WTC11 (cell line): ENCODE data around the gene TUSC2. TPM values are rescaled to one million over a fixed set of nuclear protein-coding genes. Genes with fewer than 3 reads are reported as not detected.

ENCODE experiments used
- ATAC-seq: fragments of 200-7000 bp; cut with Tn5 transposase; 2 replicates; pipeline ENCODE4 v1.10.0; 2021; ENCODE audit warnings: mild to moderate bottlenecking, moderate library complexity
- CTCF ChIA-PET: fragments of 300-600 bp; sonication (Branson Sonifier 250); formaldehyde crosslinking; loops from one replicate; lab custom pipeline; 2021; ENCODE audit warnings: antibody characterized with exemption; lab: Charles Lee
- POLR2A ChIA-PET: fragments of 350-600 bp; sonication (Branson Sonifier 250); formaldehyde crosslinking; loops from one replicate; lab custom pipeline; 2021; ENCODE audit warnings: antibody characterized with exemption; lab: Charles Lee
- DNase-seq: peaks from one replicate; pipeline ENCODE4 v3.0.0; 2021; ENCODE audit warnings: low spot score
- H3K27ac Mint-ChIP-seq: 2 replicates; pipeline ENCODE4 v1.8.0; 2021; ENCODE audit warnings: mixed read lengths
- H3K27me3 Mint-ChIP-seq: 2 replicates; pipeline ENCODE4 v1.8.0; 2021; ENCODE audit warnings: low read depth, mild to moderate bottlenecking, moderate library complexity, mixed read lengths
- H3K36me3 Mint-ChIP-seq: 2 replicates; pipeline ENCODE4 v1.8.0; 2021; ENCODE audit warnings: mixed read lengths
- H3K4me1 Mint-ChIP-seq: 2 replicates; pipeline ENCODE4 v1.8.0; 2022; ENCODE audit warnings: mixed read lengths
- H3K4me3 Mint-ChIP-seq: 2 replicates; pipeline ENCODE4 v1.8.0; 2021; ENCODE audit warnings: mild to moderate bottlenecking, moderate library complexity, mixed read lengths
- H3K9me3 Mint-ChIP-seq: 2 replicates; pipeline ENCODE4 v1.8.0; 2021; ENCODE audit warnings: mixed read lengths
- E2F1 ChIP-seq: sonication (generic); formaldehyde crosslinking; IDR thresholded peaks from 2 replicates; pipeline ENCODE4 v1.8.0; 2022; ENCODE audit warnings: mild to moderate bottlenecking, missing genetic modification reagents
- ESRRA ChIP-seq: sonication (generic); formaldehyde crosslinking; IDR thresholded peaks from 2 replicates; pipeline ENCODE4 v1.8.1; 2022; ENCODE audit warnings: mild to moderate bottlenecking, missing genetic modification reagents, borderline replicate concordance
- ETV6 ChIP-seq: sonication (generic); formaldehyde crosslinking; IDR thresholded peaks from 2 replicates; pipeline ENCODE4 v1.8.1; 2022; ENCODE audit warnings: mild to moderate bottlenecking, missing genetic modification reagents
- GTF2I ChIP-seq: fragments of 250-450 bp; sonication (Bioruptor Pico); conservative IDR thresholded peaks from 2 replicates; pipeline ENCODE4 v1.4.0; 2021; ENCODE audit warnings: mild to moderate bottlenecking
- HMGXB4 ChIP-seq: sonication (generic); formaldehyde crosslinking; IDR thresholded peaks from 2 replicates; pipeline ENCODE4 v1.8.1; 2023; ENCODE audit warnings: mild to moderate bottlenecking, moderate library complexity, missing genetic modification reagents
- IRF1 ChIP-seq: sonication (generic); formaldehyde crosslinking; IDR thresholded peaks from 2 replicates; pipeline ENCODE4 v1.8.0; 2023; ENCODE audit warnings: missing genetic modification reagents
- IRF2 ChIP-seq: sonication (generic); formaldehyde crosslinking; IDR thresholded peaks from 2 replicates; pipeline ENCODE4 v1.8.0; 2022; ENCODE audit warnings: low read depth, missing genetic modification reagents, borderline replicate concordance
- JAZF1 ChIP-seq: fragments of 250-450 bp; sonication (Bioruptor Pico); IDR thresholded peaks from 2 replicates; pipeline ENCODE4 v1.9.0; 2021; ENCODE audit warnings: moderate library complexity, mild to moderate bottlenecking, inconsistent platforms
- NFATC4 ChIP-seq: fragments of 250-450 bp; sonication (Bioruptor Pico); IDR thresholded peaks from 2 replicates; pipeline ENCODE4 v1.9.0; 2021; ENCODE audit warnings: mild to moderate bottlenecking
- NFYB ChIP-seq: sonication (generic); formaldehyde crosslinking; conservative IDR thresholded peaks from 2 replicates; pipeline ENCODE4 v1.8.0; 2022; ENCODE audit warnings: low read depth, missing genetic modification reagents
- OVOL2 ChIP-seq: fragments of 250-450 bp; sonication (Bioruptor Pico); IDR thresholded peaks from 2 replicates; pipeline ENCODE4 v1.9.0; 2021; ENCODE audit warnings: mild to moderate bottlenecking, borderline replicate concordance
- PRRX2 ChIP-seq: fragments of 250-450 bp; sonication (Bioruptor Pico); IDR thresholded peaks from 2 replicates; pipeline ENCODE4 v1.8.0; 2021; ENCODE audit warnings: mild to moderate bottlenecking
- SOX15 ChIP-seq: fragments of 250-450 bp; sonication (Bioruptor Pico); IDR thresholded peaks from 2 replicates; pipeline ENCODE4 v1.9.0; 2021; ENCODE audit warnings: mild to moderate bottlenecking
- SP1 ChIP-seq: sonication (generic); formaldehyde crosslinking; conservative IDR thresholded peaks from 2 replicates; pipeline ENCODE4 v1.8.1; 2022; ENCODE audit warnings: missing genetic modification reagents
- TEAD4 ChIP-seq: sonication (generic); formaldehyde crosslinking; IDR thresholded peaks from 2 replicates; pipeline ENCODE4 v1.8.0; 2022; ENCODE audit warnings: mild to moderate bottlenecking, missing genetic modification reagents
- ZNF138 ChIP-seq: sonication (generic); formaldehyde crosslinking; conservative IDR thresholded peaks from 2 replicates; pipeline ENCODE4 v1.8.1; 2022; ENCODE audit warnings: mild to moderate bottlenecking, moderate library complexity, missing genetic modification reagents
- ZNF219 ChIP-seq: sonication (generic); formaldehyde crosslinking; IDR thresholded peaks from 2 replicates; pipeline ENCODE4 v1.8.0; 2023; ENCODE audit warnings: missing genetic modification reagents, mild to moderate bottlenecking, borderline replicate concordance
- ZNF396 ChIP-seq: fragments of 250-450 bp; sonication (Bioruptor Pico); IDR thresholded peaks from 2 replicates; pipeline ENCODE4 v1.8.0; 2021; ENCODE audit warnings: mild to moderate bottlenecking, moderate library complexity, borderline replicate concordance
- ZNF423 ChIP-seq: fragments of 250-450 bp; sonication (Bioruptor Pico); IDR thresholded peaks from 2 replicates; pipeline ENCODE4 v2.1.2; 2022; ENCODE audit warnings: mild to moderate bottlenecking, moderate library complexity
- ZNF425 ChIP-seq: fragments of 250-450 bp; sonication (Bioruptor Pico); conservative IDR thresholded peaks from 2 replicates; pipeline ENCODE4 v1.9.0; 2021; ENCODE audit warnings: mild to moderate bottlenecking
- total RNA-seq: library from RNA; stranded (reverse); gene quantifications from 3 replicates; pipeline ENCODE4 v1.2.3, GENCODE V29; 2021
- TF ChIP-seq, protein P1 (sequence below): fragments of 200-600 bp; IDR thresholded peaks from 2 replicates; pipeline ENCODE4 v1.8.0; 2022; ENCODE audit warnings: antibody characterized with exemption
- TF ChIP-seq, protein P2 (sequence below): sonication (generic); formaldehyde crosslinking; IDR thresholded peaks from 2 replicates; pipeline ENCODE4 v1.8.1; 2022; ENCODE audit warnings: mild to moderate bottlenecking, moderate library complexity, missing genetic modification reagents
- TF ChIP-seq, protein P3 (sequence below): sonication (generic); formaldehyde crosslinking; IDR thresholded peaks from 2 replicates; pipeline ENCODE4 v1.8.1; 2023; ENCODE audit warnings: mild to moderate bottlenecking, missing genetic modification reagents, moderate library complexity
- TF ChIP-seq, protein P4 (sequence below): fragments of 250-450 bp; sonication (Bioruptor Pico); IDR thresholded peaks from 2 replicates; pipeline ENCODE4 v1.8.0; 2021; ENCODE audit warnings: mild to moderate bottlenecking

Gene TUSC2
- total RNA-seq, 1 experiment from 2014 or later, result 41.1 TPM

GRCh38 chr3:50374363-50375257, 46.6 kb upstream of the TUSC2 start (continued):
- TF ChIP-seq HMGXB4 (CRISPR knock-in tag), result no peak
- no peak for TF ChIP-seq ZNF138
- TF ChIP-seq, protein P1, sequence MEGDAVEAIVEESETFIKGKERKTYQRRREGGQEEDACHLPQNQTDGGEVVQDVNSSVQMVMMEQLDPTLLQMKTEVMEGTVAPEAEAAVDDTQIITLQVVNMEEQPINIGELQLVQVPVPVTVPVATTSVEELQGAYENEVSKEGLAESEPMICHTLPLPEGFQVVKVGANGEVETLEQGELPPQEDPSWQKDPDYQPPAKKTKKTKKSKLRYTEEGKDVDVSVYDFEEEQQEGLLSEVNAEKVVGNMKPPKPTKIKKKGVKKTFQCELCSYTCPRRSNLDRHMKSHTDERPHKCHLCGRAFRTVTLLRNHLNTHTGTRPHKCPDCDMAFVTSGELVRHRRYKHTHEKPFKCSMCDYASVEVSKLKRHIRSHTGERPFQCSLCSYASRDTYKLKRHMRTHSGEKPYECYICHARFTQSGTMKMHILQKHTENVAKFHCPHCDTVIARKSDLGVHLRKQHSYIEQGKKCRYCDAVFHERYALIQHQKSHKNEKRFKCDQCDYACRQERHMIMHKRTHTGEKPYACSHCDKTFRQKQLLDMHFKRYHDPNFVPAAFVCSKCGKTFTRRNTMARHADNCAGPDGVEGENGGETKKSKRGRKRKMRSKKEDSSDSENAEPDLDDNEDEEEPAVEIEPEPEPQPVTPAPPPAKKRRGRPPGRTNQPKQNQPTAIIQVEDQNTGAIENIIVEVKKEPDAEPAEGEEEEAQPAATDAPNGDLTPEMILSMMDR, result no peak
- no peak for TF ChIP-seq PRRX2 (CRISPR knock-in tag)
- TF ChIP-seq, protein P2, sequence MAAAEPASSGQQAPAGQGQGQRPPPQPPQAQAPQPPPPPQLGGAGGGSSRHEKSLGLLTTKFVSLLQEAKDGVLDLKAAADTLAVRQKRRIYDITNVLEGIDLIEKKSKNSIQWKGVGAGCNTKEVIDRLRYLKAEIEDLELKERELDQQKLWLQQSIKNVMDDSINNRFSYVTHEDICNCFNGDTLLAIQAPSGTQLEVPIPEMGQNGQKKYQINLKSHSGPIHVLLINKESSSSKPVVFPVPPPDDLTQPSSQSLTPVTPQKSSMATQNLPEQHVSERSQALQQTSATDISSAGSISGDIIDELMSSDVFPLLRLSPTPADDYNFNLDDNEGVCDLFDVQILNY (CRISPR knock-in tag), result no peak
- no peak for TF ChIP-seq JAZF1 (CRISPR knock-in tag)
- TF ChIP-seq IRF1, result no peak
- no peak for TF ChIP-seq IRF2 (CRISPR knock-in tag)
- TF ChIP-seq ZNF423, result no peak
- no peak for TF ChIP-seq ESRRA (CRISPR knock-in tag)
- TF ChIP-seq NFYB (CRISPR knock-in tag), result no peak
- no peak for TF ChIP-seq ZNF219 (CRISPR knock-in tag)
- TF ChIP-seq GTF2I (CRISPR knock-in tag), result no peak

- Mint-ChIP-seq H3K27ac (no peak overlapping the region), H3K36me3 (no peaks in the 10 kb centered on the region), H3K9me3 (no peaks in the 10 kb centered on the region), H3K4me3 (no peak overlapping the region; the same call in 1 of the 2 replicates), H3K27me3 (no peaks in the 10 kb centered on the region; the same call in 1 of the 2 replicates), H3K4me1 (peaks cover 30% of the 10 kb centered on the region)
- POLR2A ChIA-PET, result no interaction called here
- DNase-seq, result peak; percentile 31
- no peak; the same call in 1 of the 2 replicates for ATAC-seq
- CTCF ChIA-PET, result interaction anchor here (1.5 to 2.7 kb wide), 2 partner anchors 8 to 169 kb away, joined by 5 to 15 read pairs; no protein-coding TSS in a partner anchor
- no peak for TF ChIP-seq NFATC4 (CRISPR knock-in tag)
- no peak for TF ChIP-seq ETV6 (CRISPR knock-in tag)
- TF ChIP-seq, protein P3, sequence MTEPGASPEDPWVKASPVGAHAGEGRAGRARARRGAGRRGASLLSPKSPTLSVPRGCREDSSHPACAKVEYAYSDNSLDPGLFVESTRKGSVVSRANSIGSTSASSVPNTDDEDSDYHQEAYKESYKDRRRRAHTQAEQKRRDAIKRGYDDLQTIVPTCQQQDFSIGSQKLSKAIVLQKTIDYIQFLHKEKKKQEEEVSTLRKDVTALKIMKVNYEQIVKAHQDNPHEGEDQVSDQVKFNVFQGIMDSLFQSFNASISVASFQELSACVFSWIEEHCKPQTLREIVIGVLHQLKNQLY (CRISPR knock-in tag), result no peak
- TF ChIP-seq OVOL2 (CRISPR knock-in tag), result no peak
- TF ChIP-seq, protein P4, sequence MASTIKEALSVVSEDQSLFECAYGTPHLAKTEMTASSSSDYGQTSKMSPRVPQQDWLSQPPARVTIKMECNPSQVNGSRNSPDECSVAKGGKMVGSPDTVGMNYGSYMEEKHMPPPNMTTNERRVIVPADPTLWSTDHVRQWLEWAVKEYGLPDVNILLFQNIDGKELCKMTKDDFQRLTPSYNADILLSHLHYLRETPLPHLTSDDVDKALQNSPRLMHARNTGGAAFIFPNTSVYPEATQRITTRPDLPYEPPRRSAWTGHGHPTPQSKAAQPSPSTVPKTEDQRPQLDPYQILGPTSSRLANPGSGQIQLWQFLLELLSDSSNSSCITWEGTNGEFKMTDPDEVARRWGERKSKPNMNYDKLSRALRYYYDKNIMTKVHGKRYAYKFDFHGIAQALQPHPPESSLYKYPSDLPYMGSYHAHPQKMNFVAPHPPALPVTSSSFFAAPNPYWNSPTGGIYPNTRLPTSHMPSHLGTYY (CRISPR knock-in tag), result no peak
- TF ChIP-seq SOX15 (CRISPR knock-in tag), result no peak
- TF ChIP-seq SP1, result no peak
- no peak for TF ChIP-seq ZNF396 (CRISPR knock-in tag)
- no peak for TF ChIP-seq JAZF1 (CRISPR knock-in tag)
- TF ChIP-seq TEAD4 (CRISPR knock-in tag), result no peak
- TF ChIP-seq E2F1, result no peak
- TF ChIP-seq ZNF425 (CRISPR knock-in tag), result no peak
Observed at GRCh38 chr3:50373146-50374051, 45.4 kb upstream of the TUSC2 start.
